Measurements from ENCODE around the gene RAB10.
"Not testable (repeated sequence)": the region's sequence is repeated elsewhere in the genome, so short reads cannot be mapped to it uniquely, and the experiment has no call there.

Gene RAB10

GRCh38 chr2:26076001-26076587 lies 42.2 kb downstream of the RAB10 start:
- no peak for DNase-seq (ENCODE audit: low read depth)
- no peak for TF ChIP-seq POLR2A (IDR thresholded peaks at IDR 0.05; ENCODE audit: extremely low read depth, insufficient read length)
- no peak for TF ChIP-seq CTCF (IDR thresholded peaks at IDR 0.05; ENCODE audit: low read depth, low read length)
- no peak for TF ChIP-seq MYC (IDR thresholded peaks at IDR 0.05; ENCODE audit: low read depth, low read length)
- no peak for TF ChIP-seq MAX (IDR thresholded peaks at IDR 0.05; ENCODE audit: low read depth, low read length)
- H3K4me3 ChIP-seq (ENCODE audit: low read depth, low read length): no peak overlapping the region

GRCh38 chr2:26077291-26077690 lies 43.4 kb downstream of the RAB10 start:
- no peak overlapping the region for H3K4me3 ChIP-seq (ENCODE audit: low read depth, low read length)
- TF ChIP-seq MYC (IDR thresholded peaks at IDR 0.05; ENCODE audit: low read depth, low read length) (no peak), CTCF (IDR thresholded peaks at IDR 0.05; ENCODE audit: low read depth, low read length) (no peak), MAX (IDR thresholded peaks at IDR 0.05; ENCODE audit: low read depth, low read length) (no peak), POLR2A (IDR thresholded peaks at IDR 0.05; ENCODE audit: extremely low read depth, insufficient read length) (no peak)

GRCh38 chr2:26078939-26079338 lies 45.1 kb downstream of the RAB10 start:
- no peak for DNase-seq (ENCODE audit: low read depth)
- TF ChIP-seq MAX (IDR thresholded peaks at IDR 0.05; ENCODE audit: low read depth, low read length): no peak
- H3K4me3 ChIP-seq (ENCODE audit: low read depth, low read length): no peak overlapping the region

More at GRCh38 chr2:26077291-26077690, 43.4 kb downstream of the RAB10 start:
- DNase-seq (ENCODE audit: low read depth): no peak

- TF ChIP-seq MYC (IDR thresholded peaks at IDR 0.05; ENCODE audit: low read depth, low read length): no peak
- TF ChIP-seq POLR2A (IDR thresholded peaks at IDR 0.05; ENCODE audit: extremely low read depth, insufficient read length): no peak
- TF ChIP-seq MAX (IDR thresholded peaks at IDR 0.05; ENCODE audit: low read depth, low read length): no peak
- no peak for TF ChIP-seq CTCF (IDR thresholded peaks at IDR 0.05; ENCODE audit: low read depth, low read length)
- H3K4me3 ChIP-seq (ENCODE audit: low read depth, low read length): no peak overlapping the region
- no peak for DNase-seq (ENCODE audit: low read depth)
Observed at GRCh38 chr2:26080356-26080755, 46.5 kb downstream of the RAB10 start.

GRCh38 chr2:26080925-26081324 lies 47.0 kb downstream of the RAB10 start:
- not testable (repeated sequence) for DNase-seq (ENCODE audit: low read depth); H3K4me3 ChIP-seq (ENCODE audit: low read depth, low read length)

GRCh38 chr2:26081556-26081955 lies 47.7 kb downstream of the RAB10 start:
- TF ChIP-seq MAX (IDR thresholded peaks at IDR 0.05; ENCODE audit: low read depth, low read length) (no peak), POLR2A (IDR thresholded peaks at IDR 0.05; ENCODE audit: extremely low read depth, insufficient read length) (no peak), MYC (IDR thresholded peaks at IDR 0.05; ENCODE audit: low read depth, low read length) (no peak)
- DNase-seq (ENCODE audit: low read depth): no peak
- H3K4me3 ChIP-seq (ENCODE audit: low read depth, low read length): no peak overlapping the region

- DNase-seq (ENCODE audit: low read depth): peak; percentile 49
- H3K4me3 ChIP-seq (ENCODE audit: low read depth, low read length): no peak overlapping the region
- no peak for TF ChIP-seq MYC (IDR thresholded peaks at IDR 0.05; ENCODE audit: low read depth, low read length)
- no peak for TF ChIP-seq CTCF (IDR thresholded peaks at IDR 0.05; ENCODE audit: low read depth, low read length)
- TF ChIP-seq POLR2A (IDR thresholded peaks at IDR 0.05; ENCODE audit: extremely low read depth, insufficient read length): no peak
- no peak for TF ChIP-seq MAX (IDR thresholded peaks at IDR 0.05; ENCODE audit: low read depth, low read length)
Observed at GRCh38 chr2:26086155-26086637, 52.3 kb downstream of the RAB10 start.

Measured in NB4 (cell line).